GM06990 (cell line): ENCODE results near the gene TTLL4.

ENCODE experiments used
- DNase-seq: peaks from one replicate; pipeline ENCODE4 v3.0.0-alpha.2; 2011; ENCODE audit not compliant: insufficient read length; ENCODE audit errors: extremely low read depth
- H3K27me3 ChIP-seq: replicated peaks from 2 replicates; pipeline ENCODE4 v1.6.0; 2011; ENCODE audit warnings: low read length; ENCODE audit not compliant: control insufficient read depth, insufficient read depth
- H3K36me3 ChIP-seq: 2 replicates; pipeline ENCODE4 v1.5.1; 2011; ENCODE audit warnings: low read length; ENCODE audit not compliant: control insufficient read depth, insufficient read depth
- H3K4me3 ChIP-seq: replicated peaks from 2 replicates; pipeline ENCODE4 v1.5.1; 2011; ENCODE audit warnings: low read depth, mild to moderate bottlenecking, control low read depth, low read length
- CTCF ChIP-seq: IDR thresholded peaks from 2 replicates; pipeline ENCODE4 v1.5.1; 2011; ENCODE audit warnings: low read length, control low read depth, mild to moderate bottlenecking, inconsistent platforms; ENCODE audit not compliant: insufficient read depth, poor library complexity, severe bottlenecking

Gene TTLL4

DNA sequence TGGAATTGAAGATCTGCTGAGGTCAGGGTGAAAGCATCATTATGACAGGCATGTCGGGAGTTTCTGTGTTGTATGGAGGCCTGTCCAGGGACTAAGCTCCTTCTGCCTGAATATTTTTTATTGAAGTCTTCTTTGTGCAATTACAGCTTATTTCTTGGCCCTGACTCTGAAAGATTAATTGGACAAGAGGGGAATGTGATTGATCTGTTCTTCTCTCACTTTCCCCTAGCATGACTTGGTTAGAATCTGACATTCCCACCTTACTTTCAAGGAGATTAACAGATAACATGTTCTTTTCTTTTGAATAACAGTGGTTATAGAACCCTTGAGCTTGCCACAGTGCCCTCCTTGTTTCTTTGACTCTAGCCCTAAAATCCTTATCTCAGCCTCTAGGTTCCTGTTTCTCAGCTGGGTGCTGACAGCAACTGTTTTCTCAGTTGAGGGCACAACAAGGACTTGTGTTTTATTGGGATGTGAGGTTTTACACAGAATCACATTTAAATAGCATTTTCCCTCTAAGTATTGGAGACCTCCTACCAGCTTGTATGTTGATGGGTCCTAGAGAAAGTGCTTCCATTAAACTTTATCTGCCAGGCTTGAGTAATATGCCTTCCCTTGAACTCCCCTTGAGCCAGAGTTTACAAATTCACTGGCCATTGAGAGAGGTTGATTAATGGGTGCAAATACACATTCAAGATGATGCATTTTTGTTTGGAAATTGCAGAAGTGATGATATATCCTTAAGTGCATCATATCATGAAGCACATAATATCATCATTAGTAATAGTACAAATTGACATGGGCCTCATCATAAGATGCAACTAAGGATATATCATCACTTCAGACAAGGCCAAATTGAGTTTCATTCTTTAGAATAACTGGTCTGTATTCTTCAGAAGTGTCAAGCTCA is 12.5 kb downstream of the TTLL4 start:
- Histone ChIP-seq H3K36me3 (no peaks in the 10 kb centered on the region; the same call in 1 of the 2 replicates), H3K27me3 (no peaks in the 10 kb centered on the region), H3K4me3 (no peak overlapping the region)
- DNase-seq: no peak
- TF ChIP-seq CTCF: no peak

DNA sequence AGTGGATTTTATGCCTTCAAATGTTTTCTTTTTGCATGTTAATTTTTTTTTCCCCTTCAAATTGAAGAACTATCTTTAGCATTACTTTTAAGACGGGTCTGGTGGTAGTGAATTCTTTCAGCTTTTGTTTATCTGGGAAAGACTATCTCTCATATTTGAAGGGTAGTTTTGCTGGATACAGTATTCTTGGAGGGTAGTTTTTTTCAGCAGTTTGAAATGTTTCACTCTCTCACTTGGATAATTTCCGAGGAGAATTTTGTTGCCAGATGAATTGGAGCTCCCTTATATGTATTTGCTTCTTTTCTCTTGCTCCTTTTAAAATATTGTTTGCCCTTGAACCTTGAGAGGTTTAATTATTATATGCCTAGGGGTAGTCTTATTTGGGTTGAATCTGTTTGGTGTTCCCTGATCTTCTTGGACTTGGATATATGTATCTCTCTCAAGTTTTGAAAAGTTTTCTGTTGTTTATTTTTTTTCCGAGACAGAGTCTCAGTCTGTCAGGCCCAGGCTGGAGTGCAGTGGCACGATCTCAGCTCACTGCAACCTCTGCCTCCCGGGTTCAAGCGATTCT is 15.5 kb downstream of the TTLL4 start:
- DNase-seq: no peak
- no peaks in the 10 kb centered on the region for H3K27me3 ChIP-seq
- H3K4me3 ChIP-seq: no peak overlapping the region
- peaks cover 3% of the 10 kb centered on the region for H3K36me3 ChIP-seq
- no peak for TF ChIP-seq CTCF

GRCh38 chr2:218727502-218728165 is 17.0 kb downstream of the TTLL4 start:
- peak; percentile 44 for TF ChIP-seq CTCF

DNA sequence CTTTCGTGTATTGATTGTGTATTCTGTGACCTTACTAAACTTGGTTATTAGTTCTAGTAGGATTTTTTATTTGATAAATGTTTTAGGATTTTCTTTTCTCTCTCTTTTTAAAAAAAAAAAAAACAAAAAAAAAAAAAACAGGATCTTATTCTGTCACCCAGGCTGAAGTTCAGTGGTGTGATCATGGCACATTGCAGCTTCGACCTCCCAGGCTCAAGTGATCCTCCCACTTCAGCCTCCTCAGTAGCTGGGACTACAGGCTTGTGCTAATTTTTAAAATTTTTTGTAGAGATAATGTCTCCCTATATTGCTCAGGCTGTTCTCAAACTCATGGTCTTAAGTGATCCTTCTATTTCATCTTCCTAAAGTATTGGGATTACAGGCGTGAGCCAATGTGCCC is 19.0 kb downstream of the TTLL4 start:
- Histone ChIP-seq H3K36me3 (peaks cover 3% of the 10 kb centered on the region), H3K4me3 (no peak overlapping the region), H3K27me3 (no peaks in the 10 kb centered on the region)
- DNase-seq: no peak
- TF ChIP-seq CTCF: no peak

More at GRCh38 chr2:218727502-218728165, 17.0 kb downstream of the TTLL4 start:
- no peaks in the 10 kb centered on the region for H3K27me3 ChIP-seq
- no peak overlapping the region for H3K4me3 ChIP-seq
- H3K36me3 ChIP-seq: peaks cover 3% of the 10 kb centered on the region
- no peak for DNase-seq

DNA sequence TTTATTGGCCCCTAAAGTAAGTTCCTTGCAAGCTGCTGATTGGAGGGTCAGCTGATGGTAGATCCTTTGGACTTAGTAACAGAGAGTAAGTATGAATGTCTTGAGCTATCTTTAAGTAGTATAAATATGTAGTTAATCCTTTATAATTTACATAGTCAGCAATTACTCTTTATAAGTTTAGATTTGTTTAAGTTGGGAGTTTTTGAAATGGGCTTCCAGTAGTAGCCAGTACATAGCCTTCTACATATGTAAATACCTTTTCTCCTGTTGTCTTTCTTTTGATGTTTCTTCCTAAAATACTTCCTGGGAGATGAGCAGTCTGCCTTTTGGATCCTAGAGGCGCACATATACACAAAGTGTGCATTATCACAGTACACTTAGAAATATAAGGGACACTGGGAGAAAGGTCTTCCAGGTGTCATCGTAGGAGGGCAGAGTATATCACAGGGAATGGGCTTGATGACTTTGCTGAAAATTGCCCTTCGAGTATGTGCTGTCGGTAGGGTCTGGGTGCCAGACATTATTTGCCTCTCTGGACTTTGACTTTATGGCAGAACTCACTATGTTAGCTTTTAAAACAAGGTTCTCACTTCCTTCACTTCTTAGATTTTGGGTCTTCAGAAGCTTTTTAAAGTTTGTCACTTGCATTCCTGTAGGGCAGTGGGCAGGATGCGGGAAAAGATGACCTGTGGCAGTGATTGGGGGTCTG is 21.6 kb downstream of the TTLL4 start:
- Histone ChIP-seq H3K4me3 (no peak overlapping the region), H3K27me3 (no peaks in the 10 kb centered on the region), H3K36me3 (peaks cover 4% of the 10 kb centered on the region)
- no peak for TF ChIP-seq CTCF
- DNase-seq: no peak
